ENCODE results near the gene CRISP2.

GRCh38 chr6:49668083-49668511 lies 45.2 kb downstream of the CRISP2 start:
- TF ChIP-seq CTCF (conservative IDR thresholded peaks at IDR 0.05 in 1 of 2, IDR thresholded peaks at IDR 0.05 in 1 of 2; ENCODE audit: low read depth in 1 of 2, low read length in 2 of 2) (no peak), EZH2 (IDR thresholded peaks at IDR 0.05; ENCODE audit: low read length, missing control alignments) (no peak)
